Cardiac muscle cell (in vitro differentiated cells and primary cell): ENCODE data around the gene KANTR. TPM values are rescaled to one million over a fixed set of nuclear protein-coding genes. Genes with fewer than 3 reads are reported as not detected.

Experiments used
- DNase-seq, 2 donors: peaks; one replicate each; pipeline versions ENCODE4 v3.0.0 to v3.0.0-alpha.2; 2010 to 2017; ENCODE audit warnings: low read depth in 1 of 2, low spot score in 1 of 2
- H3K27ac ChIP-seq: fragments of 200-600 bp; sonication (generic); 2 replicates; pipeline ENCODE4 v1.5.1; 2016
- H3K27me3 ChIP-seq: fragments of 200-600 bp; sonication (generic); 2 replicates; pipeline ENCODE4 v1.6.0; 2016; ENCODE audit warnings: control low read depth
- H3K36me3 ChIP-seq: fragments of 200-600 bp; sonication (generic); 2 replicates; pipeline ENCODE4 v1.5.1; 2016; ENCODE audit warnings: control low read depth
- H3K4me1 ChIP-seq: fragments of 200-600 bp; sonication (generic); 2 replicates; pipeline ENCODE4 v1.8.1; 2017; ENCODE audit warnings: low read depth, mild to moderate bottlenecking, mixed run types
- H3K4me3 ChIP-seq: fragments of 200-600 bp; sonication (generic); 2 replicates; pipeline ENCODE4 v1.5.1; 2016; ENCODE audit warnings: mild to moderate bottlenecking
- H3K9me3 ChIP-seq: fragments of 200-600 bp; sonication (generic); 2 replicates; pipeline ENCODE4 v1.5.1; 2017; ENCODE audit warnings: low read depth, mild to moderate bottlenecking, control low read depth
- polyA plus RNA-seq: library from polyadenylated mRNA; unstranded; fragments of >200 nt; fragmentation: Nextera tagmentation; extraction: Ambion mirVana; gene quantifications from 2 replicates; pipeline ENCODE4 v1.2.1, GENCODE V29; 2016
- total RNA-seq: library from RNA; depleted of rRNA; stranded (reverse); fragments of >200 nt; gene quantifications from 2 replicates; pipeline ENCODE4 v1.2.3, GENCODE V29; 2016
- TF ChIP-seq, protein P1 (sequence below): IDR thresholded peaks from 2 replicates; pipeline ENCODE4 v1.5.1; 2012; ENCODE audit warnings: low read depth, mild to moderate bottlenecking, low read length

KANTR gene
- total and polyA plus RNA-seq, 2 experiments from 2014 or later, result 10.5 to 17.0 TPM

DNA sequence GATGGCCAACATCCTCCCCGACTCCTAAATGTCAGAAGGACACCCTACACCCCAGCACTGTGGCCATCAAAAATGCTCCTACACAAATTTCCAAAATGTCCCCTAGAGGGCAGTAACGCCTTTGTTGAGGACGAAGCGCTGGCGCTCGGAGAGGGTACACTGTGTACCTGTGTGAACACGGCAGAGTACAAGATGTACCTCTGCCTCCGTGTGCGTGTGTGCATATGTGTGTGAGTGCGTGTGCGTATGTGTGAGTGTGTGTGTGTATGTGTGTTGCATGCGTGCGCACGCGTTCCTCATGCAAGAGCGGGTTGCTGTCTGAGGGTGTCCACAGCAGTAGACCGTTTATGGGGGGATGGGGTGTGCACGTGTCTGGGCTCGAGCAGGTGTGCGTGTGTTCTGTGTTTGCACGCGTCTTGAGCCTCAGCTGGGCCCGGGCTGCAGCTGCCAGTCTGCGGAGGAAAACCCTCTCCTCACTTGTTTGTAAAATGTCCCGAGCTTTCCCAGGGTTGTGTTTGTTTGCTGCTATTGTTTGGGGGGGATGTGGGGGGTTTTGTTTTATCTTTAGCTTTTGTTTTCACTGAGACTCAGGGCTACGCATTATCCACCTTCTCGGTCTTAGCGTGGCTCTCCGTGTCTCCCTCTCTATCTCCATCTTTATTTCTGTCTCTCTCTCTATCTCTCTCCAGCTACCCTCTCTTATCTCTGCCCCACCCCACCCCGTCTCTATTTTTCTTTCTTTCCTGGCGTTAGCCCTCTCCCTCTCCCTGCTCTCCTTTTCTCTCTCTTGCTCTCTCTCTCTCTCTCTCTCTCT, 22.1 kb upstream of the KANTR start:
- H3K4me3 ChIP-seq, result peak overlapping the region; percentile 21
- DNase-seq, result peak; percentile 62 to 73

DNA sequence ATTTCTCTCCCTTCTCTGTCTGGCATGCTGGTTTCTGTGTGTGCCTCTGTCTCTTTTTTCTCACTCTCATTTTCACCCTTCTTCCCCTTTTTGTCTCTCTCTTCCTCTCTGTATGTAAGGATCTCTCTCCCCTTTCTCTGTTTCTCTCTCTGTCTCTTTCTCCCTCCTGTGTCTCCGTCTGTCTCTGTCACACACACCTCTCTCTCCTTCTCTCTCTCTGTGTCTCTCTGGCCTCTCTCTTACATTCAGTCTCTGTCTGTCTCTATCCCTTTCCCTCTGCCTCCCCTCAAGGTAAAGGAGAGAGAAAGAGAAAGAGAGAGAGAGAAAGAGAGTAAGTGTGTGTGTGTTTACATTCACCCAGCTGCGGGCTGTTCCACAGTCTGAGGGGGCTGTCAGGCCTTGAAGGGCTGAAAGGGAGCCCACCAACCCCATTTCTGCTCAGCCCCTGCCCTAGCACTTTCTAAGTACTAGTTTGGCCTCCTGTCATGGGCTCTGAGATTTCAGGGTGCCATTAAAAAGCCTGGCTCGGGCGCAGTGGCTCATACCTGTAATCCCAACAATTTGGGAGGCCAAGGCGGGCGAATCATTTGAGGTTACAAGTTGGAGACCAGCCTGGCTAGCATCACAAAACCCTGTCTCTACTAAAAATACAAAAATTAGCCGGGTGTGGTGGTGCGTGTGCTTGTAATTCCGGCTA, 21.4 kb upstream of the KANTR start:
- H3K36me3 ChIP-seq, result no peaks in the 10 kb centered on the region
- no peak overlapping the region for H3K4me3 ChIP-seq
- H3K9me3 ChIP-seq, result no peaks in the 10 kb centered on the region
- TF ChIP-seq, protein P1, sequence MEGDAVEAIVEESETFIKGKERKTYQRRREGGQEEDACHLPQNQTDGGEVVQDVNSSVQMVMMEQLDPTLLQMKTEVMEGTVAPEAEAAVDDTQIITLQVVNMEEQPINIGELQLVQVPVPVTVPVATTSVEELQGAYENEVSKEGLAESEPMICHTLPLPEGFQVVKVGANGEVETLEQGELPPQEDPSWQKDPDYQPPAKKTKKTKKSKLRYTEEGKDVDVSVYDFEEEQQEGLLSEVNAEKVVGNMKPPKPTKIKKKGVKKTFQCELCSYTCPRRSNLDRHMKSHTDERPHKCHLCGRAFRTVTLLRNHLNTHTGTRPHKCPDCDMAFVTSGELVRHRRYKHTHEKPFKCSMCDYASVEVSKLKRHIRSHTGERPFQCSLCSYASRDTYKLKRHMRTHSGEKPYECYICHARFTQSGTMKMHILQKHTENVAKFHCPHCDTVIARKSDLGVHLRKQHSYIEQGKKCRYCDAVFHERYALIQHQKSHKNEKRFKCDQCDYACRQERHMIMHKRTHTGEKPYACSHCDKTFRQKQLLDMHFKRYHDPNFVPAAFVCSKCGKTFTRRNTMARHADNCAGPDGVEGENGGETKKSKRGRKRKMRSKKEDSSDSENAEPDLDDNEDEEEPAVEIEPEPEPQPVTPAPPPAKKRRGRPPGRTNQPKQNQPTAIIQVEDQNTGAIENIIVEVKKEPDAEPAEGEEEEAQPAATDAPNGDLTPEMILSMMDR, result no peak
- H3K4me1 ChIP-seq, result no peaks in the 10 kb centered on the region
- DNase-seq, result no peak
- H3K27ac ChIP-seq, result no peak overlapping the region
- H3K27me3 ChIP-seq, result no peaks in the 10 kb centered on the region

More for the DNA sequence above, 22.1 kb upstream of the KANTR start:
- H3K36me3 ChIP-seq, result no peaks in the 10 kb centered on the region
- TF ChIP-seq, protein P1, result peak; percentile 61
- no peaks in the 10 kb centered on the region for H3K4me1 ChIP-seq
- H3K9me3 ChIP-seq, result no peaks in the 10 kb centered on the region
- no peak overlapping the region for H3K27ac ChIP-seq
- no peaks in the 10 kb centered on the region for H3K27me3 ChIP-seq

DNA sequence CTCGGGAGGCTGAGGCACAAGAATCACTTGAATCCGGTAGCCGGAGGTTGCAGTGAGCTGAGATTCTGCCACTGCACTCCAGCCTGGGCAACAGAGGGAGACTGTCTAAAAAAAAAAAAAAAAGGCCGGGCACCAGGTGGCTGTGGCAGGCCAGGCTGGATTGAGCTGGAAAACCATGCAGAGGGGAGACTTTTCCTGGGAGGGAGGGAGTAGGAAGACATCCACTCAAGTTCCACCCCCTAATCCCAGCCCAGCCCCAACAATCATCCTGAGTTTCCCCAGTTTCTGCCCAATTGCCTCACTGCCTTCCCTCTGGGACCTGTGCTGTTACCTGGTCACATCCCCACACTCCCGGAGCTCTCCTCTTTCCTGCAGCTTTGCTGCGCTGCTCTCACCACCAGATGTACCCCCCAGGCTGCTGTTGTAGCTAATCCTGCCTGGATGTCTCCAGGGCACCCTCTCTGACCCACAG, 20.8 kb upstream of the KANTR start:
- TF ChIP-seq, protein P1, result no peak
- Histone ChIP-seq H3K27me3 (no peaks in the 10 kb centered on the region), H3K36me3 (no peaks in the 10 kb centered on the region), H3K27ac (no peak overlapping the region), H3K9me3 (no peaks in the 10 kb centered on the region), H3K4me1 (no peaks in the 10 kb centered on the region), H3K4me3 (no peak overlapping the region)
- no peak for DNase-seq

DNA sequence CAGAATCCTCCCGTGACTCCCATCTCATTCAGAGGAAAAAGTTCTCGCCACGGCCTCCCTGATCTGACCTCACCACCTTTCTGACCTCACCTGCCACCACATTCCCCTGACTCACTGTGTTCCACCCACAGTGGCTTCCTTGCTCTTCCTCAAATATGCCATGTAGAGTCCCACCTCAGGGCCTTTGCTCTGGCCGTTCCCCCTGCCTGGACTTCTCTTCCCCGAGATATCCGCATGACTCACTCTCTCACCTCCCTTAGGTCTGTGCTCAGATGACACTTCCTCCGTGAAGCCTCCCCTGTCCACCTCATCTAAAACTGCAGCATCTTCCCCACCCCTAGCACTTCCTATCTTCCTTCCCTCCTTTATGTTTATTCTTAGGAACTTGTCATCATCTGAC, 18.9 kb upstream of the KANTR start:
- TF ChIP-seq, protein P1, result no peak
- DNase-seq, result no peak

DNA sequence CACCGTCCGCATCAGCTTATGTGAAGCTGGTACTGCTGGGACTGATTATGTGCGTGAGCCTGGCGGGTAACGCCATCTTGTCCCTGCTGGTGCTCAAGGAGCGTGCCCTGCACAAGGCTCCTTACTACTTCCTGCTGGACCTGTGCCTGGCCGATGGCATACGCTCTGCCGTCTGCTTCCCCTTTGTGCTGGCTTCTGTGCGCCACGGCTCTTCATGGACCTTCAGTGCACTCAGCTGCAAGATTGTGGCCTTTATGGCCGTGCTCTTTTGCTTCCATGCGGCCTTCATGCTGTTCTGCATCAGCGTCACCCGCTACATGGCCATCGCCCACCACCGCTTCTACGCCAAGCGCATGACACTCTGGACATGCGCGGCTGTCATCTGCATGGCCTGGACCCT, 17.3 kb upstream of the KANTR start:
- Histone ChIP-seq H3K9me3 (no peaks in the 10 kb centered on the region), H3K27me3 (no peaks in the 10 kb centered on the region), H3K36me3 (no peaks in the 10 kb centered on the region), H3K27ac (no peak overlapping the region), H3K4me1 (peaks cover 5% of the 10 kb centered on the region), H3K4me3 (no peak overlapping the region)
- TF ChIP-seq, protein P1, result no peak
- no peak for DNase-seq

More for the DNA sequence above, 18.9 kb upstream of the KANTR start:
- Histone ChIP-seq H3K27me3 (no peaks in the 10 kb centered on the region), H3K4me1 (no peaks in the 10 kb centered on the region), H3K36me3 (no peaks in the 10 kb centered on the region), H3K4me3 (no peak overlapping the region), H3K27ac (no peak overlapping the region), H3K9me3 (no peaks in the 10 kb centered on the region)
